Colonic mucosa (tissue), 4 donors: ENCODE measurements around the gene SHANK3. TPM values are rescaled to one million over a fixed set of nuclear protein-coding genes. Genes with fewer than 3 reads are reported as not detected.
A peak's percentile ranks its signal among the peaks of the same experiment; 100 is the strongest.

ENCODE experiments used
- DNase-seq: peaks from one replicate; pipeline ENCODE4 v3.0.0-alpha.2; 2020
- H3K27ac ChIP-seq: fragments of 200-600 bp; one replicate; pipeline ENCODE4 v1.8.0; 2021
- H3K27me3 ChIP-seq: fragments of 200-600 bp; one replicate; pipeline ENCODE4 v1.8.0; 2021
- H3K36me3 ChIP-seq: fragments of 200-600 bp; one replicate; pipeline ENCODE4 v1.8.0; 2021
- H3K4me1 ChIP-seq: fragments of 200-600 bp; one replicate; pipeline ENCODE4 v1.8.0; 2021; ENCODE audit warnings: mild to moderate bottlenecking
- H3K4me3 ChIP-seq: fragments of 200-600 bp; one replicate; pipeline ENCODE4 v1.8.0; 2021
- H3K9ac ChIP-seq, 2 donors: one replicate each; pipeline ENCODE4 v1.7.0; 2013; ENCODE audit warnings: control low read depth in 2 of 2, low read depth in 2 of 2, low read length in 2 of 2
- H3K9me3 ChIP-seq: fragments of 200-600 bp; one replicate; pipeline ENCODE4 v1.8.0; 2021
- CTCF ChIP-seq: fragments of 200-600 bp; IDR thresholded peaks from one replicate; pipeline ENCODE4 v1.8.0; 2022; ENCODE audit warnings: antibody characterized with exemption, mild to moderate bottlenecking
- intact Hi-C: fragments of 100-400 bp; cut with DNase I; formaldehyde crosslinking; loops from one replicate; pipeline ENCODE4 v1.14.1; 2022
- total RNA-seq, 2 donors: library from RNA; stranded (reverse); fragmentation: NEBNext Ultra II Directional in 1 of 2; extraction: Animal tissue kit (Norgen Biotek cat#: 25700) in 1 of 2; gene quantifications; one replicate each; pipeline ENCODE4 v1.2.1, GENCODE V29; 2021
- donor health status: healthy.
- donor health status: DM: no; HTN: no; CAD: no.
- donor health status: DM: no; HTN: no; CAD: no.

SHANK3 gene
- total RNA-seq, 2 donors from 2014 or later, result 3.6 to 4.3 TPM

- peak; percentile 42 for DNase-seq
- intact Hi-C loops, result no loop called here
- peak overlapping the region; percentile 60 for H3K27ac ChIP-seq
- TF ChIP-seq CTCF, result no peak
- peak overlapping the region; percentile 84 to 96 for H3K9ac ChIP-seq
- no peaks in the 10 kb centered on the region for H3K36me3 ChIP-seq
- peaks cover 7% of the 10 kb centered on the region for H3K4me1 ChIP-seq
- H3K27me3 ChIP-seq, result no peaks in the 10 kb centered on the region
- peak overlapping the region; percentile 74 for H3K4me3 ChIP-seq
- no peaks in the 10 kb centered on the region for H3K9me3 ChIP-seq
Measured at GRCh38 chr22:50626850-50627641, 45.6 kb upstream of the SHANK3 start.

DNA sequence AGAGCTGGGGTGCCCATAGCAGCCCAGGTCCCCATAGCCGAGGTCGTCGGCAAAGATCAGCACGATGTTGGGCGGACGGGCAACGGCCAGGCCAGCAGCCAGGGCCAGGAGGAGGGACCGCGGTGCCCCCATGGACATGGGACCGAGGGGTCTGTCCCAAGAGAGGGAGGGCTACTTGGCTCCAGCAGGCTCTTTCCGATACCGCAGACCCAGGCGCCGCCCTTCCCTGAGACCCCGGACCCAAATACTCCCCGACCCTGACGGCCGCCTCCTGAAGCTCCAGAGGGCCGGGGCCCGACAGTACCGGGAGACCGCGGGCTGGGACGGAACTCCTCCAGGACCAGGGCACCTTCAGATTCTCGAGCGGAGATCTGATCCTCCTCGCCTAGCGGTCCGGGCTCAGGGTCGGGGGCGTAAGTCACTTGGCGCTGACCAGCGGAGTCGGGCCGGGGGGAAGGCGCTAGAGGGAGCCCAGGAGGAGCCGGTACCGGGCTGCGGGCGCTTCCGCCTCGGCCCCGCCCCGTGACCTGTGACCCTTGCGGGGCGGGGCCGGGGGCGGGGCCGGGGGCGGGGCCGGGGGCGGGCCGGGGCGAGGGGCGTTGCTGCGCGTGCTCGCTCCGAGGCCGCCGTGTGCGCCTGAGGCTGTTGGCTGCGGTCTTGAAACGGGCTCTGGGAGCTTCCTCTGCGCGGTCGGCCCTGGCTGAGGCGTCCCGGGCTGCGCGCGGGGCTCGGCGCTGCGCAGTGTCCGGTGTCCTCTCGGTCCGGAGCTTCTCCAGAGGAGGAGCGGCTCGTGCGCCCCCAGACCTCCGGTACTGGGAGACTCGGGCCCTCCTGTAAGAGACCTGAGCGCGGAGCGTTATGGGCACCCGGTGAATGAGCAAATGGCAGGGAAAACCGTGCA is 44.7 kb upstream of the SHANK3 start, which contains the start of gene ARSA:
Gene ARSA (minus strand): TSS at position 511 of the 901 bp plus-strand sequence. CDS start 373 bp downstream, at position 138.
- Histone ChIP-seq H3K4me3 (peak within 1 kb of the TSS; percentile 74), H3K36me3 (no peaks in the 10 kb centered on the region), H3K4me1 (peaks cover 4% of the 10 kb centered on the region), H3K27ac (peak within 1 kb of the TSS; percentile 60), H3K9ac (peak within 1 kb of the TSS; percentile 94 to 96), H3K27me3 (no peaks in the 10 kb centered on the region), H3K9me3 (no peaks in the 10 kb centered on the region)
- no peak for TF ChIP-seq CTCF
- intact Hi-C loops, result no loop called here
- peak; percentile 81 for DNase-seq

GRCh38 chr22:50628543-50629134 is 44.0 kb upstream of the SHANK3 start:
- H3K9ac ChIP-seq, result peak overlapping the region; percentile 83 to 94
- no peak for TF ChIP-seq CTCF
- intact Hi-C loops, result no loop called here
- H3K27ac ChIP-seq, result peak overlapping the region; percentile 60
- no peaks in the 10 kb centered on the region for H3K36me3 ChIP-seq
- peaks cover 4% of the 10 kb centered on the region for H3K4me1 ChIP-seq
- H3K9me3 ChIP-seq, result no peaks in the 10 kb centered on the region
- peak overlapping the region; percentile 74 for H3K4me3 ChIP-seq
- peak; percentile 33 for DNase-seq
- H3K27me3 ChIP-seq, result no peaks in the 10 kb centered on the region

DNA sequence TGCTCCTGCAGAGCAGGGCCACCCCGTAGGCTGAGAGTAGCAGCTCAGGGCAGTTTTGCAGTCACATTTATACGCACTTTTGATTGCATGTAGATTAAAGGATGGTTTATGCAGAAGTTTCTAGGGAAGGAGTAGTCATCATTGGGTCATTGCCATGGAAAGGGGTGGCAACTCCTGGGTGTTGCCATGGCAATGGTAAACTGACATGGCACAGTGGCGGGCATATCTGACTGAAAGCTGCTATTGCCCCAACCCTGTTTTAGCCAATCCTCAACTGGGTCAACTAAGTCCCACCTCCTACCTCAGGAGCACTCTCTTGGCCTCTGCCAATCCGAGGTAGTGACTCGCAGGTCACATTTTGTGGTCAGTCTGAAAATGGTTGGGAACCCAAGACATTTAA is 42.2 kb upstream of the SHANK3 start:
- H3K36me3 ChIP-seq, result no peaks in the 10 kb centered on the region
- DNase-seq, result no peak
- peaks cover 4% of the 10 kb centered on the region for H3K4me1 ChIP-seq
- H3K9ac ChIP-seq, result no peak overlapping the region
- no peaks in the 10 kb centered on the region for H3K27me3 ChIP-seq
- no peak overlapping the region for H3K27ac ChIP-seq
- intact Hi-C loops, result no loop called here
- H3K9me3 ChIP-seq, result no peaks in the 10 kb centered on the region
- no peak for TF ChIP-seq CTCF
- no peak overlapping the region for H3K4me3 ChIP-seq

- DNase-seq, result no peak
- no peaks in the 10 kb centered on the region for H3K36me3 ChIP-seq
- TF ChIP-seq CTCF, result no peak
- no peak overlapping the region for H3K27ac ChIP-seq
- no peaks in the 10 kb centered on the region for H3K4me1 ChIP-seq
- intact Hi-C loops, result no loop called here
- no peaks in the 10 kb centered on the region for H3K9me3 ChIP-seq
- H3K27me3 ChIP-seq, result no peaks in the 10 kb centered on the region
- H3K4me3 ChIP-seq, result no peak overlapping the region
- no peak overlapping the region for H3K9ac ChIP-seq
Measured at GRCh38 chr22:50633086-50633485, 39.5 kb upstream of the SHANK3 start.
